Endothelial cell of umbilical vein (primary cell): ENCODE data around the gene CCDC3. TPM values are rescaled to one million over a fixed set of nuclear protein-coding genes. Genes with fewer than 3 reads are reported as not detected.

Experiments
- BruUV-seq: library from RNA; stranded (reverse); fragments of 400-500 nt; replicated peaks from 2 replicates; lab custom pipeline; 2021; lab: Mats Ljungman, UMichigan
- CTCF ChIA-PET: fragments of 300-600, 350-600 bp; sonication (Branson Sonifier 250); formaldehyde crosslinking; loops from one replicate; lab custom pipeline; 2021; ENCODE audit warnings: antibody characterized with exemption, inconsistent platforms; lab: Charles Lee
- POLR2A ChIA-PET: fragments of 300-600, 350-600 bp; sonication (Branson Sonifier 250); formaldehyde crosslinking; loops from one replicate; lab custom pipeline; 2021; ENCODE audit warnings: antibody characterized with exemption, inconsistent platforms; lab: Charles Lee
- DNase-seq: peaks from one replicate; pipeline ENCODE4 v3.0.0-alpha.2; 2011; ENCODE audit warnings: low read depth, low spot score
- FAIRE-seq: peaks from 2 replicates; lab custom pipeline; 2011; peaks lifted over from hg19 to GRCh38; lab: Jason Lieb, UNC
- H2AFZ ChIP-seq: 2 replicates; pipeline ENCODE4 v1.6.0; 2012; ENCODE audit warnings: low read depth, low read length, control low read depth, inconsistent platforms
- H3K27ac ChIP-seq: 2 replicates; pipeline ENCODE4 v1.5.1; 2011; ENCODE audit warnings: low read depth, mild to moderate bottlenecking, control low read depth, low read length, moderate library complexity; ENCODE audit not compliant: insufficient read depth
- H3K27me3 ChIP-seq, 2 experiments: 2 replicates each; pipeline versions ENCODE4 v1.6.0 to v1.6.1; 2011; ENCODE audit warnings: low read length in 2 of 2, mixed read lengths in 1 of 2; ENCODE audit not compliant: control insufficient read depth in 2 of 2, insufficient read depth in 2 of 2
- H3K36me3 ChIP-seq, 2 experiments: 2 replicates in 1 of 2; 3 replicates in 1 of 2; pipeline ENCODE4 v1.5.1; 2011; ENCODE audit warnings: low read length in 2 of 2, mild to moderate bottlenecking in 1 of 2, moderate library complexity in 1 of 2; ENCODE audit not compliant: control insufficient read depth in 2 of 2, insufficient read depth in 2 of 2; ENCODE audit errors: extremely low read depth in 1 of 2
- H3K4me1 ChIP-seq: 3 replicates; pipeline ENCODE4 v1.5.1; 2011; ENCODE audit warnings: mild to moderate bottlenecking, low read length; ENCODE audit not compliant: control insufficient read depth, insufficient read depth; ENCODE audit errors: extremely low read depth
- H3K4me2 ChIP-seq: 2 replicates; pipeline ENCODE4 v1.6.1; 2011; ENCODE audit warnings: low read length, control low read depth, mixed read lengths; ENCODE audit not compliant: insufficient read depth
- H3K4me3 ChIP-seq, 3 experiments: fragments of 200-600 bp in 1 of 3; sonication (generic), shearing (Covaris generic) in 1 of 3; replicated peaks in 1 of 3; 2 replicates each; pipeline ENCODE4 v1.5.1; 2011 to 2016; ENCODE audit warnings: control low read depth in 3 of 3, low read length in 3 of 3, mild to moderate bottlenecking in 2 of 3, inconsistent platforms in 1 of 3, low read depth in 1 of 3, moderate library complexity in 1 of 3; ENCODE audit not compliant: insufficient read depth in 1 of 3
- H3K79me2 ChIP-seq: 2 replicates; pipeline ENCODE4 v1.6.0; 2012; ENCODE audit warnings: low read length, inconsistent platforms; ENCODE audit not compliant: control insufficient read depth, insufficient read depth
- H3K9ac ChIP-seq: replicated peaks from 2 replicates; pipeline ENCODE3; 2011; ENCODE audit warnings: low read length, control low read depth; ENCODE audit not compliant: insufficient read depth; ENCODE audit errors: extremely low read depth
- H3K9me1 ChIP-seq: replicated peaks from 3 replicates; pipeline ENCODE4 v1.6.0; 2011; ENCODE audit warnings: mild to moderate bottlenecking, low read length; ENCODE audit not compliant: control insufficient read depth, insufficient read depth; ENCODE audit errors: extremely low read depth
- H3K9me3 ChIP-seq: replicated peaks from 2 replicates; pipeline ENCODE4 v1.5.1; 2012; ENCODE audit warnings: low read length, inconsistent platforms; ENCODE audit not compliant: control insufficient read depth, insufficient read depth
- H4K20me1 ChIP-seq: replicated peaks from 2 replicates; pipeline ENCODE3; 2011; ENCODE audit warnings: mild to moderate bottlenecking, low read length; ENCODE audit not compliant: control insufficient read depth, insufficient read depth; ENCODE audit errors: extremely low read depth
- EZH2 ChIP-seq: IDR thresholded peaks from 2 replicates; pipeline ENCODE4 v1.6.1; 2012; ENCODE audit warnings: borderline replicate concordance, low read depth, mild to moderate bottlenecking, moderate library complexity, low read length, inconsistent platforms; ENCODE audit not compliant: severe bottlenecking
- FOS ChIP-seq: IDR thresholded peaks from 2 replicates; pipeline ENCODE4 v1.6.1; 2011; ENCODE audit warnings: mild to moderate bottlenecking, low read length, moderate library complexity, borderline replicate concordance; ENCODE audit not compliant: insufficient read depth
- GATA2 ChIP-seq: IDR thresholded peaks from 2 replicates; pipeline ENCODE4 v1.7.0; 2011; ENCODE audit warnings: low read depth, mild to moderate bottlenecking, moderate library complexity, mixed read lengths, low read length; ENCODE audit not compliant: insufficient read length, insufficient read depth
- JUN ChIP-seq: IDR thresholded peaks from 2 replicates; pipeline ENCODE4 v1.6.1; 2011; ENCODE audit warnings: borderline replicate concordance, low read depth; ENCODE audit not compliant: insufficient read length, insufficient read depth
- MYC ChIP-seq: IDR thresholded peaks from one replicate; pipeline ENCODE4 v1.6.1; 2011; ENCODE audit warnings: mild to moderate bottlenecking, low read depth, low read length
- POLR2A ChIP-seq: IDR thresholded peaks from 2 replicates; pipeline ENCODE4 v1.6.1; 2012; ENCODE audit warnings: low read depth, mild to moderate bottlenecking, control low read depth, low read length
- POLR2AphosphoS5 ChIP-seq: IDR thresholded peaks from 2 replicates; pipeline ENCODE4 v1.6.1; 2012; ENCODE audit warnings: low read depth, mild to moderate bottlenecking, control low read depth, low read length, moderate library complexity; ENCODE audit not compliant: insufficient read depth
- dilution Hi-C: fragments of 300-500 bp; cut with MboI; formaldehyde crosslinking; loops from one replicate; pipeline ENCODE4 v1.15.0; 2019; ENCODE audit warnings: low sequenced_read_pairs; ENCODE audit not compliant: extremely low pct_ligation_motif_present
- intact Hi-C: fragments of 100-400 bp; cut with micrococcal nuclease; formaldehyde crosslinking; loops from one replicate; pipeline ENCODE4 v1.10.0; 2022
- polyA plus RNA-seq, 4 experiments: library from polyadenylated mRNA; depleted of rRNA in 3 of 4; stranded (reverse) in 3 of 4; unstranded in 1 of 4; fragments of >200 nt; gene quantifications; 2 replicates each; pipeline versions ENCODE4 v1.2.1 to v1.2.3, GENCODE V29; 2011 to 2012; ENCODE audit warnings: missing spikeins in 1 of 4
- total RNA-seq: library from RNA; stranded (reverse); gene quantifications from 2 replicates; pipeline ENCODE4 v1.2.3, GENCODE V29; 2021
- TF ChIP-seq, protein P1 (sequence below): IDR thresholded peaks from 2 replicates; pipeline ENCODE4 v1.6.1; 2011; ENCODE audit not compliant: insufficient read depth, insufficient read length
- TF ChIP-seq, protein P2 (sequence below), 2 donors: IDR thresholded peaks; 1 replicate in 1 of 2; 2 replicates in 1 of 2; pipeline ENCODE4 v1.5.1; 2011; ENCODE audit warnings: low read length in 2 of 2, mild to moderate bottlenecking in 2 of 2, moderate library complexity in 2 of 2, control low read depth in 1 of 2, inconsistent platforms in 1 of 2, low read depth in 1 of 2; ENCODE audit not compliant: insufficient read depth in 1 of 2; ENCODE audit errors: extremely low read depth in 1 of 2

Gene CCDC3
- total and polyA plus RNA-seq, 2 donors (not counting 3 experiments of a cell fraction or from before 2014, with no cell fraction given), result 0.90 to 1.4 TPM

DNA sequence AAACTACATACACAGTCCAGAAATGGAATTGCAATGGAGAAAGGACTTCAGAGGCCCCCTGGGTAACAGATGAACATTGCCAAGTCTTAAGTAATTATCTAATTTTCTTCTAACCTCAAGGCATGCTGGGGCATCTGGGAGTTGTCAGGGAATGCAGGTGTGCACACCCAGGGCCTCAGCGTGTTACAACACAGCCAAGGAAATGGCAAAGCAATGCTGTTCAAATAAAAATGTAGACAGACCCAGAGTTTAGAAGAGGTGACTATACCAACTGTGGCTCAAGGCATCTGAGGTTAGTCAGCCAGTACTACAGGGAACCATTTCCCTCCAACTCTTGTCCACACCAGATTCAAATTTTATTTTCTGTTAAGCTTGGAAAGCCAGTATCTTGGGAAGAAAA lies 73.6 kb downstream of the CCDC3 start:
- FAIRE-seq (no peak), DNase-seq (no peak)
- BruUV-seq, result no TSS peak
- Histone ChIP-seq H3K79me2 (no peaks in the 10 kb centered on the region), H4K20me1 (no peaks in the 10 kb centered on the region), H3K36me3 (no peaks in the 10 kb centered on the region), H2AFZ (no peak overlapping the region), H3K4me3 (no peak overlapping the region), H3K4me1 (no peaks in the 10 kb centered on the region), H3K9ac (no peak overlapping the region), H3K27me3 (no peaks in the 10 kb centered on the region), H3K4me2 (no peak overlapping the region), H3K9me3 (no peaks in the 10 kb centered on the region), H3K9me1 (no peaks in the 10 kb centered on the region), H3K27ac (no peak overlapping the region)
- intact Hi-C loops (no loop called here), dilution Hi-C loops (no loop called here)
- ChIA-PET CTCF (no interaction called here), POLR2A (no interaction called here)
- TF ChIP-seq JUN, result no peak
- no peak for TF ChIP-seq EZH2
- TF ChIP-seq GATA2, result no peak
- TF ChIP-seq, protein P1, sequence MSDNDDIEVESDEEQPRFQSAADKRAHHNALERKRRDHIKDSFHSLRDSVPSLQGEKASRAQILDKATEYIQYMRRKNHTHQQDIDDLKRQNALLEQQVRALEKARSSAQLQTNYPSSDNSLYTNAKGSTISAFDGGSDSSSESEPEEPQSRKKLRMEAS, result no peak
- TF ChIP-seq FOS, result no peak
- no peak for TF ChIP-seq POLR2AphosphoS5
- no peak for TF ChIP-seq POLR2A
- TF ChIP-seq, protein P2, sequence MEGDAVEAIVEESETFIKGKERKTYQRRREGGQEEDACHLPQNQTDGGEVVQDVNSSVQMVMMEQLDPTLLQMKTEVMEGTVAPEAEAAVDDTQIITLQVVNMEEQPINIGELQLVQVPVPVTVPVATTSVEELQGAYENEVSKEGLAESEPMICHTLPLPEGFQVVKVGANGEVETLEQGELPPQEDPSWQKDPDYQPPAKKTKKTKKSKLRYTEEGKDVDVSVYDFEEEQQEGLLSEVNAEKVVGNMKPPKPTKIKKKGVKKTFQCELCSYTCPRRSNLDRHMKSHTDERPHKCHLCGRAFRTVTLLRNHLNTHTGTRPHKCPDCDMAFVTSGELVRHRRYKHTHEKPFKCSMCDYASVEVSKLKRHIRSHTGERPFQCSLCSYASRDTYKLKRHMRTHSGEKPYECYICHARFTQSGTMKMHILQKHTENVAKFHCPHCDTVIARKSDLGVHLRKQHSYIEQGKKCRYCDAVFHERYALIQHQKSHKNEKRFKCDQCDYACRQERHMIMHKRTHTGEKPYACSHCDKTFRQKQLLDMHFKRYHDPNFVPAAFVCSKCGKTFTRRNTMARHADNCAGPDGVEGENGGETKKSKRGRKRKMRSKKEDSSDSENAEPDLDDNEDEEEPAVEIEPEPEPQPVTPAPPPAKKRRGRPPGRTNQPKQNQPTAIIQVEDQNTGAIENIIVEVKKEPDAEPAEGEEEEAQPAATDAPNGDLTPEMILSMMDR (IDR thresholded peaks at IDR 0.05; ENCODE audit: extremely low read depth in 1 of 2, insufficient read depth in 1 of 2, low read depth in 1 of 2, low read length in 2 of 2), result no peak
- no peak for TF ChIP-seq MYC
